ENCODE measurements around the gene TRIO. TPM values are rescaled to one million over a fixed set of nuclear protein-coding genes. Genes with fewer than 3 reads are reported as not detected.

TRIO gene
- total and polyA plus RNA-seq, 12 donors: 26.2 to 85.2 (median 61.9) TPM

DNA sequence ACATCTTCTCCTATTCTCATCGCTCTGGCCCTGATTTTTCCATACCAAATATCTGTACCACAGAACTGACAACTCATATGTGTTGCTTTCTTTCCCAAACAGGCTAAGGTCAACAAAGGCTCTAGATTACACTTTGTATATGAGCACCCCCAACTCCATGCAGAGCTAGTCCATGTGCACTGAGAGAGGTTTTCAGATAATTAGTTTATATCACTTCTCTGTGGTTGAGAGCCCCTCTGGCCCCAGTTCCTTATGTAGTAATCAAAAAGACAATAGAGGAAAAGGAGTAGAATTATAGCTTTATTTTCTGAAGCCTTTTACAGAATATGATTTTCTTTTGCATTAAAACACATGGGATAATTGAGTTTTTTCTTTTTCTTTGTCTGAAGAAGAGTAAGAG lies 120.0 kb downstream of the TRIO start:
- H3K27ac ChIP-seq: no peak overlapping the region
- no peak for ATAC-seq
- no peaks in the 10 kb centered on the region for H3K9me3 ChIP-seq
- 95 to 97% methylated on average over 1 of the region's 1 CpG for WGBS, 2 donors
- H3K4me3 ChIP-seq: no peak overlapping the region
- no peak for DNase-seq
- intact Hi-C loops (cut with DNase I): loop anchor here in 2 of 10 donors (5.0 to 10.0 kb wide), 2 partner anchors 41 to 118 kb away; partner anchors contain the start of gene TRIO (in 1 of the 2)
- H3K4me1 ChIP-seq: peaks cover 0 to 82% (median 59%) of the 10 kb centered on the region in 9 donors
- TF ChIP-seq, protein P1, sequence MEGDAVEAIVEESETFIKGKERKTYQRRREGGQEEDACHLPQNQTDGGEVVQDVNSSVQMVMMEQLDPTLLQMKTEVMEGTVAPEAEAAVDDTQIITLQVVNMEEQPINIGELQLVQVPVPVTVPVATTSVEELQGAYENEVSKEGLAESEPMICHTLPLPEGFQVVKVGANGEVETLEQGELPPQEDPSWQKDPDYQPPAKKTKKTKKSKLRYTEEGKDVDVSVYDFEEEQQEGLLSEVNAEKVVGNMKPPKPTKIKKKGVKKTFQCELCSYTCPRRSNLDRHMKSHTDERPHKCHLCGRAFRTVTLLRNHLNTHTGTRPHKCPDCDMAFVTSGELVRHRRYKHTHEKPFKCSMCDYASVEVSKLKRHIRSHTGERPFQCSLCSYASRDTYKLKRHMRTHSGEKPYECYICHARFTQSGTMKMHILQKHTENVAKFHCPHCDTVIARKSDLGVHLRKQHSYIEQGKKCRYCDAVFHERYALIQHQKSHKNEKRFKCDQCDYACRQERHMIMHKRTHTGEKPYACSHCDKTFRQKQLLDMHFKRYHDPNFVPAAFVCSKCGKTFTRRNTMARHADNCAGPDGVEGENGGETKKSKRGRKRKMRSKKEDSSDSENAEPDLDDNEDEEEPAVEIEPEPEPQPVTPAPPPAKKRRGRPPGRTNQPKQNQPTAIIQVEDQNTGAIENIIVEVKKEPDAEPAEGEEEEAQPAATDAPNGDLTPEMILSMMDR (IDR thresholded peaks at IDR 0.05): no peak
- no peaks in the 10 kb centered on the region for H3K27me3 ChIP-seq
- H3K36me3 ChIP-seq: no peaks in the 10 kb centered on the region

DNA sequence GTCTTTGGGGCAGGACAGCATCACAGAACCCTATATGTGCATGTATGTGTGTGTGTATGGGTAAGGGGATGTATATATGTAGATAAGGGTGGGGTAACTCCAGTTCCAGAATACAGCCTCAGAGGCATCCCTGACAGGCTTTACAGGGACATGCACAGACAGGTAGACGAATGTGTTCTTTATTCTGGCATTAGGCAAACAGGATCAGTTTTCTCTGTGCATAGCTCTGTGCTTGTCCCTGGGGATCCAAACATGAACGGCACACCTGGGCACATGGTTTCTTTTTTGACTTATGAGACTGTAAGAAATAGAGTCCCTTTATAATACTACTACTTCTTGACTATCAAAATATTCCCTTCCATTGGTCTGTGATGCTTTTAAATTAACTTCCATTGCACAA lies 120.6 kb downstream of the TRIO start:
- intact Hi-C loops (cut with DNase I): loop anchor here in 2 of 10 donors (5.0 to 10.0 kb wide), 2 partner anchors 41 to 119 kb away; partner anchors contain the start of gene TRIO (in 1 of the 2)
- Histone ChIP-seq H3K4me1 (peaks cover 4 to 82% (median 59%) of the 10 kb centered on the region in 9 donors), H3K36me3 (no peaks in the 10 kb centered on the region), H3K27ac (no peak overlapping the region), H3K27me3 (no peaks in the 10 kb centered on the region), H3K4me3 (no peak overlapping the region), H3K9me3 (no peaks in the 10 kb centered on the region)
- 68 to 71% methylated on average over 2 of the region's 2 CpGs for WGBS, 2 donors
- ATAC-seq (no peak), DNase-seq (no peak)
- TF ChIP-seq, protein P1 (IDR thresholded peaks at IDR 0.05): no peak

DNA sequence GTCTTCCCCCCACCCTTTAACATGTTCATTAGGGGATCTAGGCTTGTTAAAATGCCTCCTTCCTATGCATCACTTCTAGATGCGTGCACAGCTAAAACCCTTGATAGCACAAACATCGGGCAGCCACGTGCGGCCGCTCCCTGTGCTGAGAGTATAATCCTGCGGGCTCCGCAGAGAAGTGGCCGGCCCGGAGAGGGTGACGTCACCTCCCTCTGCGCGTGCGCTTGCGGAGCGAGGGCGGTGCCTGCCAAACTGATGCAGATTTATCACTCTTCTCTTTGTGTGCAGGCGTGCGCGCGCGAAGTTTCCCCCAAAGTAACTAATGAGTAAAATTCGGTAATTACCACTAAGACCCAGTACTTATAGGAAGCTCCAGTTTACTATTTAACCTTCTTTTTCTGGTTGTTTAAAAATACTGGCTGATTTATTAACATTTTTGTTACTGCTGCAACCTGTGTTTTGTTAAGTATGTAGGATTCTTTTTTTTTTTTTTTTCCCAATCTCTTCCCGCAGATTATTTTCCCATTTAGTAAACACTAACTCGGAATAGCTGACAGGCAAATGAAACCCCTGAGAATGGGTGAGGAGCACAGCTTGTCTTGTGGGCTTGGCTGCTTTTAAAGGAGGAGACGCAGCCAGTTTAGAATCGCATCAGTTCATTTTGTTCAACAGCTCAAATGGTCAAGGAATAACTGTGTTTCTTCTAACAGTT lies 121.6 kb downstream of the TRIO start:
- DNase-seq (peak; percentile 88 to 92), ATAC-seq (peak; percentile 85 to 97 (median 94))
- intact Hi-C loops (cut with DNase I): loop anchor here in 5 of 10 donors (5.0 to 10.0 kb wide), 5 partner anchors 42 to 277 kb away; partner anchors contain the start of gene TRIO (in 2 of the 5)
- H3K4me3 ChIP-seq: peak overlapping the region in 7 of 10 donors; percentile 24 to 47 (median 30)
- H3K9me3 ChIP-seq: no peaks in the 10 kb centered on the region
- no peaks in the 10 kb centered on the region for H3K27me3 ChIP-seq
- 4% methylated on average over 26 of the region's 26 CpGs for WGBS, 2 donors
- TF ChIP-seq, protein P1 (IDR thresholded peaks at IDR 0.05): no peak
- H3K27ac ChIP-seq: peak overlapping the region in 3 of 10 donors; percentile 1 to 25 (median 10)
- H3K36me3 ChIP-seq: no peaks in the 10 kb centered on the region
- H3K4me1 ChIP-seq: peaks cover 14 to 82% (median 60%) of the 10 kb centered on the region in 9 donors

DNA sequence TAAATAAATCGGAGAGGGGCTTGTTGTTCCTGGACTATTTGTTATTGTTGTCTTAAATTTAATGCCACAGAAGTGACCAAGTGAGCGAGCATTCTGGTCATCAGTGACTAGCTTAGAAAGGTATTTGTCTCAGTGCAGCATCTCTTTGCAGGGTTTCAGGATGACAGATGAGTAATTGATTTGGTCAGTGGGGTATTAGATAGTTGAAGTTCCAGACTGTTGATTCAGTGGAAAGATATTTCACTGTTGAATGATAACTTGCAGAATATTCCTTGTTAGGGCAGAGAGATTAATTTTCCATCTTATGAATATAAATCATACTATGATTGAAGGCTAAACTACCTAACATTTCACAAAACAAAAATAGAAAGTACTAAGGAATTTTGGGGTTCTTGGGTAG lies 122.4 kb downstream of the TRIO start:
- no peak for ATAC-seq
- H3K4me1 ChIP-seq: peaks cover 18 to 82% (median 66%) of the 10 kb centered on the region in 9 donors
- TF ChIP-seq, protein P1 (IDR thresholded peaks at IDR 0.05): no peak

More for the DNA sequence above, 122.4 kb downstream of the TRIO start:
- H3K36me3 ChIP-seq: no peaks in the 10 kb centered on the region
- H3K9me3 ChIP-seq: no peaks in the 10 kb centered on the region
- intact Hi-C loops (cut with DNase I): loop anchor here in 4 of 10 donors (5.0 to 10.0 kb wide), 4 partner anchors 118 to 278 kb away; partner anchors contain the start of gene TRIO (in 2 of the 4)
- WGBS, 2 donors: 90 to 94% methylated on average over 2 of the region's 2 CpGs
- DNase-seq: no peak
- H3K27ac ChIP-seq: no peak overlapping the region
- no peak overlapping the region for H3K4me3 ChIP-seq
- no peaks in the 10 kb centered on the region for H3K27me3 ChIP-seq

Data from heart right ventricle (tissue), 16 donors.